Epithelial cell of alveolus of lung (primary cell): ENCODE data around the gene RIOK2. TPM values are rescaled to one million over a fixed set of nuclear protein-coding genes. Genes with fewer than 3 reads are reported as not detected.

Experiments used
- total RNA-seq: library from RNA; depleted of rRNA; stranded (reverse); fragments of >200 nt; gene quantifications from 2 replicates; pipeline ENCODE4 v1.2.1, GENCODE V29; 2015

The RIOK2 gene
- total RNA-seq = 16.3 and 25.1 TPM in 2 replicates

DNA sequence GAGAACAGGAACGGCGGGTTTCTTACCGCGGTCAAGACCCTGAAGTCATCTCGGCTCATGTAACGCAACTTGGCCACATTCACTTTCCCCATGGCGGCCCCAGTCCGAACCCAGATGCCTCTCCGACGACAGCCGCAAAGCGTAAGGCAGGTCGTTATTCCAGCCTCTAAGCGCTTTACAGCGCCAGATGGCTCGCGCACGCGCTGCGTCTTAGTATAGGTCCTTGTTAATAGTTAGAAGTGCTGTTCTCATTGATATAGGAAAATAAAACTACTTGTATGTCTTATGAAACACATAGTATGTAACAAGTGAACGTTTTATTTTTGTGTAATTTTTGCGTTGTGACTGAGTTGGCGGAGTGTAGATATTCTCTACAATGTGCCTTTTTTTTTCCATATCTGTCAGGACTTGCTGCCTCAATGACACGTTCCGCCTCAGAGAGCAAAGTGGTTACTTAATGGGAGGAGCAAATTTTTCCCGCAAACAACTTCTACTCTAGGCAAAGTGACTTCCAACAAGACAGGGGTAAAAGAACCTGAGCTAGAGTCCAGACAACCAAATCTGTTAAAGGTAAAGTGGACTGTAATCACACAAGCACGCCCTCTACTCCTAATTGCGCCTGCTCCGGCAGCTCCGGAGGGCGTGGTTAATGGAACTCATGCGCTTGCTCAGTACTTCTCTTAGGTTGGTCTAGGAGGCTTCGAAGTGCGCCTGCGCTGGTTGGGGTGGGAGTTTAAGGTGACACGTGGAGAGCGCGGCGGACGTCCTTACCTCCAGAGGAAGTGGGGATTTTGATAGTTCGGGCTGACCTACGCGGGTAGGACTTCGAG is at the start of gene RIOK2:
Gene RIOK2, minus strand, starts transcription at position 148 of the 830 bp plus-strand sequence. Its CDS starts 56 bp downstream, at position 92.

DNA sequence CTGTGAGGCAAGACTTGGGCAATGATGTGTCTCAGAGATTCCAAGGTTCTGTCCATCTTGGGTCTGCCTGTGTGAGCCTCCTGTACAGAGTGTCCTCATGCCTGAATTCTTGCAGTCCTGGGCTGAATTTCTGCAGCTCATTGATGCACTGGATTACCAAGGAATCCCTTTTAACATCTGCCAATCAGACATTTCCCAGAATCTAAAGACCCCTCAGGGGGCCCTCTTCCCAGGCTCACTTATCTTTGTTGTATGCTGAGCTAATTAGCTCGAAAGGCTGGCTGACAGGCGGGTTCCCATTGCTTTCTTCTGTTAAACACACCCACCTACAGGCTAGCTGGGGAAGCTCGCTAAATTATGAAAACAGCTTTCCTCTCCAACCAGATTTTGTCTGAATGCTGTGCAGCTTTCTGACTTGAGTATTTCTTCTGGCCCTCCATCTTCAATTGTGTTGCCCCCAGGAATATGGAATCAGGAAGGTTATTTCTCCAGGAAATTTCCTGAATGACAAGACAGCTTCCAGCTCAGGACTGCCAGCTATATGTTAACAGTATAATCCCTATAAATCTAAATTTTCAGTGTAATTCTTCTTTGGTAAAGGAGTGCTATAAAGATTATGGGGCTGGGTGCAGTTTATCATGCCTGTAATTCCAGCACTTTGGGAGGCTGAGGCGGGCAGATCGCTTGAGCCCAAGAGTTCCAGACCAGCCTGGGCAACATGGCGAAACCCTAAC is 40.4 kb downstream of the RIOK2 start, which contains the start of gene LIX1:
Gene LIX1, minus strand, starts transcription at position 91 of the 734 bp plus-strand sequence. Its CDS starts 35 bp downstream, at position 56.

Other genes with a start within 250 kb of the RIOK2 start
- 14.1 and 21.9 TPM in 2 replicates for gene LNPEP, start 247.2 kb downstream of the RIOK2 start, total RNA-seq
- under 0.01 TPM in 1 of 2 replicates, not detected in the other for gene LIX1, start 40.6 kb downstream of the RIOK2 start, total RNA-seq